OCI-LY7 (cell line): ENCODE results near the gene C1QTNF2. TPM values are rescaled to one million over a fixed set of nuclear protein-coding genes. Genes with fewer than 3 reads are reported as not detected.

Source experiments
- BruUV-seq: library from RNA; stranded (reverse); fragments of 400-500 nt; replicated peaks from 2 replicates; lab custom pipeline; 2021; lab: Mats Ljungman, UMichigan
- CTCF ChIA-PET: fragments of 300-600 bp; sonication (Branson Sonifier 250); formaldehyde crosslinking; loops from one replicate; lab custom pipeline; 2022; ENCODE audit warnings: antibody characterized with exemption; ENCODE audit not compliant: unreplicated experiment; lab: Charles Lee
- POLR2A ChIA-PET: fragments of 300-600 bp; sonication (Branson Sonifier 250); formaldehyde crosslinking; loops from one replicate; lab custom pipeline; 2022; ENCODE audit warnings: antibody characterized with exemption; lab: Charles Lee
- DNase-seq: peaks from one replicate; pipeline ENCODE4 v3.0.0-alpha.2; 2015; ENCODE audit warnings: low spot score
- H2AFZ ChIP-seq: fragments of 200-600 bp; sonication (generic), shearing (Covaris generic); 2 replicates; pipeline ENCODE4 v1.6.1; 2014; ENCODE audit warnings: mild to moderate bottlenecking, antibody characterized with exemption, low read length, moderate library complexity
- H3K27ac ChIP-seq: fragments of 200-600 bp; sonication (generic); 2 replicates; pipeline ENCODE4 v1.5.1; 2014; ENCODE audit warnings: mixed run types, low read depth, mild to moderate bottlenecking, moderate library complexity, low read length, inconsistent platforms; ENCODE audit not compliant: poor library complexity, severe bottlenecking
- H3K36me3 ChIP-seq: fragments of 200-600 bp; sonication (generic); 2 replicates; pipeline ENCODE4 v1.6.1; 2014; ENCODE audit warnings: mild to moderate bottlenecking, antibody characterized with exemption, low read length, moderate library complexity, mixed read lengths; ENCODE audit not compliant: insufficient read depth
- H3K4me1 ChIP-seq: fragments of 200-600 bp; sonication (generic); 2 replicates; pipeline ENCODE4 v1.5.1; 2014; ENCODE audit warnings: mild to moderate bottlenecking, low read length; ENCODE audit not compliant: insufficient read depth, poor library complexity, severe bottlenecking
- H3K4me2 ChIP-seq: fragments of 200-600 bp; sonication (generic); 2 replicates; pipeline ENCODE4 v1.6.1; 2014; ENCODE audit warnings: mild to moderate bottlenecking, low read length
- H3K4me3 ChIP-seq: fragments of 200-600 bp; sonication (generic); 2 replicates; pipeline ENCODE4 v1.5.1; 2014; ENCODE audit warnings: mild to moderate bottlenecking, low read depth, low read length; ENCODE audit not compliant: poor library complexity, severe bottlenecking
- H3K79me2 ChIP-seq: fragments of 200-600 bp; sonication (generic); 2 replicates; pipeline ENCODE4 v1.6.1; 2016; ENCODE audit warnings: low read depth, mild to moderate bottlenecking, low read length, moderate library complexity, mixed read lengths; ENCODE audit not compliant: insufficient read depth
- H3K9me2 ChIP-seq: fragments of 200-600 bp; sonication (generic); 2 replicates; pipeline ENCODE4 v1.6.1; 2016; ENCODE audit warnings: mild to moderate bottlenecking, low read length, mixed read lengths; ENCODE audit not compliant: insufficient read depth
- H3K9me3 ChIP-seq: fragments of 200-600 bp; sonication (generic); 2 replicates; pipeline ENCODE4 v1.6.1; 2014; ENCODE audit warnings: mild to moderate bottlenecking, mixed run types, low read length, mixed read lengths
- H4K20me1 ChIP-seq: fragments of 200-600 bp; sonication (generic); 2 replicates; pipeline ENCODE4 v1.6.1; 2014; ENCODE audit warnings: mild to moderate bottlenecking, antibody characterized with exemption, low read length, moderate library complexity, mixed read lengths; ENCODE audit not compliant: insufficient read depth
- EZH2phosphoT487 ChIP-seq: fragments of 200-600 bp; sonication (generic); IDR thresholded peaks from 2 replicates; pipeline ENCODE4 v1.6.1; 2018; ENCODE audit warnings: low read depth, borderline replicate concordance, mild to moderate bottlenecking, mixed run types, antibody characterized with exemption, low read length, moderate library complexity, mixed read lengths
- intact Hi-C: fragments of 100-400 bp; cut with micrococcal nuclease; formaldehyde crosslinking; loops from one replicate; pipeline ENCODE4 v1.10.0; 2022; ENCODE audit not compliant: unreplicated experiment
- total RNA-seq, 2 experiments: library from RNA; depleted of rRNA in 1 of 2; stranded (reverse); fragments of >200 nt in 1 of 2; shearing (Covaris generic) in 1 of 2; gene quantifications; 2 replicates each; pipeline ENCODE4 v1.2.3, GENCODE V29; 2014 to 2022
- TF ChIP-seq, protein P1 (sequence below): fragments of 200-600 bp; sonication (generic); conservative IDR thresholded peaks from 2 replicates; pipeline ENCODE4 v1.5.1; 2014; ENCODE audit warnings: mild to moderate bottlenecking, antibody characterized with exemption, low read length, moderate library complexity, mixed read lengths

C1QTNF2 gene
- total RNA-seq, 2 experiments from 2014 or later = not detected

DNA sequence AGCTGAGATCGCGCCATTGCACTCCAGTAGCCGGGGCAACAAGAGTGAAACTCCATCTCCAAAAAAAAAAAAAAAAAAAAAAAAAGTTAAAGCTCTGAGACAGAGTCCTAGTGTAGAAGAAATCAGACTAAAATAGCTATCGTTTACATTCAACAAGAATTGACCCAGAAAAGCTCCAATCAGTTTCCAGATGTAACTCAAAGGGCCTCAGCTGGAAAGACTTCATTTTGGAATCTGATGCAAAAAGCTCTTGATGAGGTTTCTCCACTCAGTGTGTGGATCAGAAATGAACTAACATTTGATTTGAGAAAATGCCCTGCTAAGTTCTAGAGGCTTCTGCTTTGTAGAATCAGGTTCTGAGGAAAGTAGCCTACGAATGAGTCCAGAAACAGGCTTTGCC, 7.2 kb upstream of the C1QTNF2 start:
- Histone ChIP-seq H3K9me2 (no peaks in the 10 kb centered on the region), H3K9me3 (no peaks in the 10 kb centered on the region), H3K4me1 (no peaks in the 10 kb centered on the region), H3K36me3 (no peaks in the 10 kb centered on the region), H2AFZ (no peak overlapping the region), H3K79me2 (no peaks in the 10 kb centered on the region), H4K20me1 (no peaks in the 10 kb centered on the region), H3K27ac (no peak overlapping the region), H3K4me3 (no peak overlapping the region), H3K4me2 (no peak overlapping the region)
- no peak for TF ChIP-seq EZH2phosphoT487
- TF ChIP-seq, protein P1, sequence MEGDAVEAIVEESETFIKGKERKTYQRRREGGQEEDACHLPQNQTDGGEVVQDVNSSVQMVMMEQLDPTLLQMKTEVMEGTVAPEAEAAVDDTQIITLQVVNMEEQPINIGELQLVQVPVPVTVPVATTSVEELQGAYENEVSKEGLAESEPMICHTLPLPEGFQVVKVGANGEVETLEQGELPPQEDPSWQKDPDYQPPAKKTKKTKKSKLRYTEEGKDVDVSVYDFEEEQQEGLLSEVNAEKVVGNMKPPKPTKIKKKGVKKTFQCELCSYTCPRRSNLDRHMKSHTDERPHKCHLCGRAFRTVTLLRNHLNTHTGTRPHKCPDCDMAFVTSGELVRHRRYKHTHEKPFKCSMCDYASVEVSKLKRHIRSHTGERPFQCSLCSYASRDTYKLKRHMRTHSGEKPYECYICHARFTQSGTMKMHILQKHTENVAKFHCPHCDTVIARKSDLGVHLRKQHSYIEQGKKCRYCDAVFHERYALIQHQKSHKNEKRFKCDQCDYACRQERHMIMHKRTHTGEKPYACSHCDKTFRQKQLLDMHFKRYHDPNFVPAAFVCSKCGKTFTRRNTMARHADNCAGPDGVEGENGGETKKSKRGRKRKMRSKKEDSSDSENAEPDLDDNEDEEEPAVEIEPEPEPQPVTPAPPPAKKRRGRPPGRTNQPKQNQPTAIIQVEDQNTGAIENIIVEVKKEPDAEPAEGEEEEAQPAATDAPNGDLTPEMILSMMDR = no peak
- BruUV-seq = no TSS peak
- intact Hi-C loops = no loop called here
- no peak for DNase-seq
- ChIA-PET POLR2A (interaction anchor here (0.7 kb wide), 1 partner anchor 12 kb away, joined by 3 read pairs; no protein-coding TSS in a partner anchor), CTCF (interaction anchor here (0.6 to 0.9 kb wide), 2 partner anchors 12 to 515 kb away, joined by 3 to 4 read pairs; no protein-coding TSS in a partner anchor)

DNA sequence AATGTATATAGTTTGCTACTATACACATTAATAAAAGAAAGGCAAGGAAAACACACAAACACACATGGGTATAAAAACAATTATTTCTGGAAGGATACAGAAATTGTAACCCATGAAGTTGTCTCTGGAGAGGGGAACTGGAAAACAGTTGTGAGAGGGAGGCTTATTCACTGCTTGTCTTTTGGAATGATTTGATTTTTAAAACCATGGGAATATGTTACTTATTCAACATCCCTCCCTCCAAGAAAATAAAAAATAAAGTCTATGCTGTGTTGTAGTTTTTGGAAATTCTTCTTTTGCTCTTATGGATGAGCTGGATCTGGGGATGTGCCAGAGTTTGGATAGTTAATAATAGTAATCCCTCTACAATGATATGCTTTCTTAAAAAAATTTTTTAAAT, 6.0 kb upstream of the C1QTNF2 start:
- no peaks in the 10 kb centered on the region for H3K79me2 ChIP-seq
- no peaks in the 10 kb centered on the region for H3K4me1 ChIP-seq
- H3K27ac ChIP-seq = no peak overlapping the region
- TF ChIP-seq, protein P1 = no peak
- TF ChIP-seq EZH2phosphoT487 = no peak
- H3K4me3 ChIP-seq = no peak overlapping the region
- no peaks in the 10 kb centered on the region for H4K20me1 ChIP-seq
- DNase-seq = no peak
- no peaks in the 10 kb centered on the region for H3K9me3 ChIP-seq
- CTCF ChIA-PET = no interaction called here
- BruUV-seq = no TSS peak
- H3K9me2 ChIP-seq = no peaks in the 10 kb centered on the region
- POLR2A ChIA-PET = interaction anchor here (1.0 kb wide), 1 partner anchor 25 kb away, joined by 5 read pairs; no protein-coding TSS in a partner anchor
- no peaks in the 10 kb centered on the region for H3K36me3 ChIP-seq
- no peak overlapping the region for H2AFZ ChIP-seq
- no peak overlapping the region for H3K4me2 ChIP-seq
- intact Hi-C loops = no loop called here

- no peak overlapping the region for H3K27ac ChIP-seq
- no peaks in the 10 kb centered on the region for H3K79me2 ChIP-seq
- intact Hi-C loops = no loop called here
- H3K4me1 ChIP-seq = no peaks in the 10 kb centered on the region
- ChIA-PET POLR2A (interaction anchor here (0.5 to 1.0 kb wide), 2 partner anchors 24 to 154 kb away, joined by 3 to 5 read pairs; no protein-coding TSS in a partner anchor), CTCF (no interaction called here)
- H4K20me1 ChIP-seq = no peaks in the 10 kb centered on the region
- no peak overlapping the region for H3K4me3 ChIP-seq
- no peak for DNase-seq
- H2AFZ ChIP-seq = no peak overlapping the region
- BruUV-seq = no TSS peak
- H3K9me2 ChIP-seq = no peaks in the 10 kb centered on the region
- H3K4me2 ChIP-seq = no peak overlapping the region
- H3K9me3 ChIP-seq = no peaks in the 10 kb centered on the region
- H3K36me3 ChIP-seq = no peaks in the 10 kb centered on the region
- TF ChIP-seq, protein P1 = no peak
- TF ChIP-seq EZH2phosphoT487 = no peak
Measured at GRCh38 chr5:160375701-160376100, 5.3 kb upstream of the C1QTNF2 start.
